DMS79 (cell line): ENCODE data around the gene C1orf210.

ENCODE experiments used
- DNase-seq: peaks from one replicate; lab custom pipeline; 2025; lab: John Stamatoyannopoulos, UW

The C1orf210 gene

GRCh38 chr1:43273708-43274107, 11.7 kb downstream of the C1orf210 start:
- no peak for DNase-seq

- DNase-seq: no peak
Observed at GRCh38 chr1:43272576-43273571, 12.5 kb downstream of the C1orf210 start.

GRCh38 chr1:43272161-43272560, 13.2 kb downstream of the C1orf210 start:
- DNase-seq: no peak

- no peak for DNase-seq
Observed at GRCh38 chr1:43271186-43272118, 13.9 kb downstream of the C1orf210 start.

GRCh38 chr1:43270421-43271095, 14.8 kb downstream of the C1orf210 start:
- DNase-seq: peak; percentile 86

GRCh38 chr1:43269627-43270375, 15.6 kb downstream of the C1orf210 start, which contains the start of gene TMEM125:
Gene TMEM125, plus strand, starts transcription at chr1:43269983. Its CDS starts 2,740 bp downstream, at chr1:43272723.
- peak; percentile 75 for DNase-seq

- DNase-seq: no peak
Observed at GRCh38 chr1:43267818-43268425, 17.5 kb downstream of the C1orf210 start.

GRCh38 chr1:43267291-43267805, 18.0 kb downstream of the C1orf210 start:
- no peak for DNase-seq

GRCh38 chr1:43266881-43267280, 18.5 kb downstream of the C1orf210 start:
- no peak for DNase-seq

- no peak for DNase-seq
Observed at GRCh38 chr1:43265431-43265830, 19.9 kb downstream of the C1orf210 start.

- DNase-seq: no peak
Observed at GRCh38 chr1:43258370-43258769, 27.0 kb downstream of the C1orf210 start.

- DNase-seq: no peak
Observed at GRCh38 chr1:43256675-43257570, 28.5 kb downstream of the C1orf210 start.

- DNase-seq: no peak
Observed at GRCh38 chr1:43255438-43256210, 29.8 kb downstream of the C1orf210 start.

- DNase-seq: no peak
Observed at GRCh38 chr1:43253876-43254275, 31.5 kb downstream of the C1orf210 start.

- no peak for DNase-seq
Observed at GRCh38 chr1:43253173-43253572, 32.2 kb downstream of the C1orf210 start.

- DNase-seq: no peak
Observed at GRCh38 chr1:43252225-43252624, 33.2 kb downstream of the C1orf210 start.

GRCh38 chr1:43251024-43251423, 34.4 kb downstream of the C1orf210 start:
- DNase-seq: no peak

GRCh38 chr1:43250351-43250761, 35.0 kb downstream of the C1orf210 start:
- no peak for DNase-seq
